ENCODE data around the gene COX10.
"Not testable (repeated sequence)": the region's sequence is repeated elsewhere in the genome, so short reads cannot be mapped to it uniquely, and the experiment has no call there.

The COX10 gene

DNA sequence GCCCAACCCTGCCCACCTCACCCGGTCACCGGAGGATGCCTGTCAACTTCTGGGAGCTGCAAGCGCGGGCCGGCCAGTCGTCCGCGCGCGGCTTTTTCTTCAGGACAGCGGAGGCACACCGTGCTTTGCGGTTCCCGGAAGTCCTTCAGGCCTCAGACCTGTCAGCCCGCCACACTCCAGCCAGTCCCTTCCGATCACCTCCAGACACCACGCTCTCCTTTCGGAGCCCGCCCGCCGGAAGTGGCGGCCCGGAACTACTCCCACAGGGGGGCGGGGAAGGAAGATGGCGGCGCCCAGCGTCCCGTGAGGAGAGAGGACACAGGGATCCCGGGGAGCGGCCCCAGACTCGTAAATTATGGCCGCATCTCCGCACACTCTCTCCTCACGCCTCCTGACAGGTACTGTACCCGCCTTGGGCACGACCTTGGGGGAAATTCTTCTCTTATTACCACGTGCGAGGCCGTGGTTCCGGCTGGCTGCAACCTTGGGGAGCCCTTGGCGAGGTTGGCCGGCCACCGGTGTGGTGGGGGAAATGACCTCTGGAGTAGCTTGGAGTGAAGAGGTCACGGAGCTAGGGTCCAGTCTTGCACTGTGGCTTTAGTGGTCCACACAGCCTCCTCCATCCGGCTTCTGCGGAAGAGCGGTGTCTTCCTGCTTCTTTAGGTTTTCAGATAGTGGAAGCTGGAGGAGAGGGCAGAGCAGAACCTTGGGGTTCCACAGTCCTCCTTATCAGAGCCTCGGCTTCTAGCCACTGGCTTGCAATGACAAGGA, at the start of gene COX10:
TSS of gene COX10 (plus strand) at position 254 of the 771 bp plus-strand sequence. CDS start at position 356, 102 bp downstream.
- DNase-seq (ENCODE audit: low read depth), result peak; percentile 74

DNA sequence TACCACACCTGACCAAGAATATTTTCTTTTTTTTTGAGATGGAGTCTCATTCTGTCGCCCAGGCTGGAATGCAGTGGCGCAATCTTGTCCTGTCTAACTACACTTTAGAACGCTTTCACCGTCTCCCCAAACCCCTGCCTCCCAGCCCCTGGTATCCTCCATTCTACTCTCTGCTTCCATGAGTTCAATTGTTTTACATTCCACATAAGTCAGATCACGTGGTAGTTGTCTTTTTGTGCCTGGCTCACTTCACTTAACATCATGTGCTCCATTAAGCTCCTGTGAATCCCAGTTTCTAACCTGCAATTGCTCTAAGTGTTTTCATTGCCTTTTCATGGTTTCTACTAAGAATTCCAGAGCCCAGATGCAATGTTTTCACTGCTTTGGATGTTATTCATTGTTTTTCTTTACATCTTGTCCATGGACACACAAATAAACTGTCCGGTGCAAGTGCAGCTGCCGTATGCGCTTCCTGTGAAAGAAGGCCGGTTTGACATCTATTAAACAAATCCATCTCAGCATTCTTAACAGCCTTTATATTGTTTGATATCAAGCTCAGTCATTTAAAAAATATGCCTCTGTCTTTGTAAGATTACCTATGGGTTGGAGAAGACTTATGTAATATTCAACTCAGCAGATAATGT, 47.5 kb upstream of the COX10 start:
- not testable (repeated sequence) for DNase-seq (ENCODE audit: low read depth)

DNA sequence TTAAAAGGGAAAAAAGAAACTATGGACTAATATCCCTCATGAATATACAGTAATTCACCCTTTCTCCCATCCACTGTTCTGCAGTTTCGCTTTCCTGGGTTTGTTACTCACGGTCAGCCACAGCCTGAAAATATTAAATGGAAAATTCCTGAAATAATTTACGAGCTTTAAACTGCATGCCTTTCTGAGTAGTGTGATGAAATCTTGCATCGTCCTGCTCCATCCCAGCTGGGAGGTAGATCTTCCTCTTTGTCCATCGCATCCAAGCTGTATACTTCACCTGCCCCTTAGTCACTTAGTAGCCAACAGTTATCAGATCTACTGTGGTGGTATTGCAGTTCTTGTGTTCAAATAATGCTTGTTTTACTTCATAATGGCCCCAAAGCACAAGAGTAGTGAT, 39.5 kb upstream of the COX10 start:
- not testable (repeated sequence) for DNase-seq (ENCODE audit: low read depth)

DNA sequence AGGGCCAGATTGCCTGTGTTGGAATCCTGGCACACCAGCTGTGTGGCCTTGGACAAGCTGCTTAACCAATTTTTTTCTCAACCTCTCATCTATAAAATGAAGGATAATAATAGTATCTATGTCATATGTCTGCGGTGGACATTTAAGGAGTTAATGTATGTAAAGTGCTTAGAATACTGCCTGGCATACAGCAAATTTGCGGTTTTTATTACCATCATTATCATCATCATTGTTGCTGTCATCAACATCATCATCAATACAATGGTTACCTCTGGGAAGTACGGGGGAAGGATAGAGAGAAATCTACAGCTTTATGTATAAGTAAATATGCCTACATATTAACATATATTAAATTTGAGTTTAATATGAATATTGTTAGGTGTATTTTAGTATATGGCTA, 37.1 kb upstream of the COX10 start:
- no peak for DNase-seq (ENCODE audit: low read depth)

DNA sequence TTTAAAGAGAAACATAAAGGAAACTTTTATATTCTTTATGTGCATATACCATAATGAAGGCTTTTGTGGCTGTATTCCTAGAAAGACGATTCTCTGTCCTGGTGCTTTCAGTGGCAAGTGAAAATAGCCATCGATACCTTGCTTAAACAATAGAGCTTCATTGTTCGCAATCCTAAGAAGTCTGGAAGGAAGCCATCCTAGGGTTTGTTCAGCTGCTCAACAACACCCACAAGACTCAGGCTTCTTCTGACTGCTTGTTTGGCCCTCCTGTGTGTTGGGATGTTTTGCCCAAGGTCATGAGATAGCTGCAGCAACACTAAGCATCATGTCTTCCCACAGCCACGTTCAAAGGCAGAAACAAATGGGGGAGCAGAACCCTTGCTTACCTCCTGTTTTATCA, 36.1 kb upstream of the COX10 start:
- DNase-seq (ENCODE audit: low read depth), result no peak

DNA sequence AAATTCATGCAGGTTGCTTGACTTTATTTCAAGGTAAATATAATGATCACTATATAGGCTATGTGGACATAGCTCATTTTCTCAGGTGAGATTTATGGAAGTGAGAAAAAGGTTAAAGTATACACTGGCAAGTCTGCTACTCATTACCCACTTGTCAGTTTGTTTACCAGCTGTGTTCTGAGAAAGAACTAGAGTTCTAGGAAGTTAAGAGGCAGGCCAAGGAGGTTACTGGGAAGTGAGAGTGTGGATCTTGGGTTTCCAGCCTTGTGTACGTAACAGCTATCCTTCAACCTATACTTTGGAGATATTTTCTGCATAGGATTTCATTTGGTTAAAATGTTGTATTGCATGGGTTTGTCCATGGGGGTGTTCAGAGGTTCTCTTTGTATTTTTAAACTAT, 31.9 kb upstream of the COX10 start:
- DNase-seq (ENCODE audit: low read depth), result no peak

DNA sequence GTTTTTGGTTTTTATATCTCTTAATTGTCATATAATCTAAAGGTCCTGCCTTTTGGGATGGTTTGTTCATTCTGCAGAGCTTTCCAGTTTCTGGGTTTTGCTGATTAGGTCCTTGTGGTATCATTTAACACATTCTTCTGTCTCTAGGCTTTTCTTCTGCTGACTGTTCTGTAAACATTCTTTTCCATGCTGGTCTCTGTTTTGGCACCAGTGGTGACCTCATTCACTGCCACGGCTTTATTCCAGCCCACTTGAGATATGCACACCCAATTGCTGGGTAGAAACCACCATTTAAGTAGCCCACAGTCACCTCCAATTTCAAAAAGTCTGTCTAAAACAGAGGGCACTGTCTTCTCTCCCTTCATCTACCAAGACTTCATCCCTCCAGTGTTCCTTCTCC, 31.1 kb upstream of the COX10 start:
- DNase-seq (ENCODE audit: low read depth), result no peak

DNA sequence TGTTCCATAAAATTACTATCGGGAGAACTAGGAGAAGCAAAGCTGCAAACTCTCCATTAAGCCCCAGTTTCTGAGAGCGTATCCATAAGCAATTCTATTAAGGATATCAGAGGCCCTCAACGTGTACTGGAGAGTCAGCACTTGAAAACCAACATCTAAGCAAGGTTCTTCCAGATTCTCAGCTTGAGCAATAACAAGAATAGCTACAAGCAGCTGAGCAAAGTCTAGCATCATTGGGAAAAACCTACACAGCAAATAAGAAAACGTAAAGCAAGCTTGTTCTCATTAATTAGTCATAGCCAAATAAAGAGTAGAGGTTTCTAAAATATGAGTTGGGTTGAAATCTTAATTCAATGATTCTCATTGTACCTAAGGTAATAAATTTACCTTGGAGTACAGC, 26.9 kb upstream of the COX10 start:
- DNase-seq (ENCODE audit: low read depth), result no peak

DNA sequence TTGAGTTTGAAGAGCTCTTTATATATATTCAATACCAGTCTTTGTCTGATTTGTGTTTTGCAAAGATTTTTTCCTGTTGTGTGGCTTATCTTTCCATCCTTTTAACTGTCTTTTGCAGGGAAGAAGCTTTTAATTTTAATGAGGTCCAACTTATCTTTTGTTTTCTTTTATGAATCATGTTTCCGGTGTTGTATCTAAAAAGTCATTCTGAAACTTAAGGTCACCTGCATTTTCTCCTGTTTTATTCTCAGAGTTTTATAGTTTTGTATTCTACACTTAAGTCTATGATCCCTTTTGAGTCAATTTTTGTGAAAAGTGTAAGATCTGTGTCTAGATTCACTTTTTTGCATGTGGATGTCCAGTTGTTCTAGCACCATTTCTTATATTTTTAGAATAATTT, 24.6 kb upstream of the COX10 start:
- no peak for DNase-seq (ENCODE audit: low read depth)

DNA sequence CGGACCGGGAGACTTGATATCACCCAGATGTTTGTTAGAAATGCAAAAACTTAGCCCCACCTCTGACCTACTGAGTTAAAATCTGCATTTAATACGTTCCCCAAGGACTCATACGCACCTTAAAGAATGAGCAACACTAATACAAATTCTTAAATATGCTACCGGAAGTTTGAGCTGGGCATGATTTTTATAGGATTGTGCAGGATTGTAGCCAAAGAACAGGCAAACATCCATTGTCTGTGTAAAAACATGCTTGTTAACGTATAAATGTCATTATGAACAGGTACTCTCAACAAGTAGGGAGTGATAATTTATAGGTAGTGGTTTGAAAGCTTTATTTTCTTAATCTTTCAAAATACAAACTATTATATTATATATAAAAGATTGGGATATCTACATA, 22.3 kb upstream of the COX10 start:
- no peak for DNase-seq (ENCODE audit: low read depth)

DNA sequence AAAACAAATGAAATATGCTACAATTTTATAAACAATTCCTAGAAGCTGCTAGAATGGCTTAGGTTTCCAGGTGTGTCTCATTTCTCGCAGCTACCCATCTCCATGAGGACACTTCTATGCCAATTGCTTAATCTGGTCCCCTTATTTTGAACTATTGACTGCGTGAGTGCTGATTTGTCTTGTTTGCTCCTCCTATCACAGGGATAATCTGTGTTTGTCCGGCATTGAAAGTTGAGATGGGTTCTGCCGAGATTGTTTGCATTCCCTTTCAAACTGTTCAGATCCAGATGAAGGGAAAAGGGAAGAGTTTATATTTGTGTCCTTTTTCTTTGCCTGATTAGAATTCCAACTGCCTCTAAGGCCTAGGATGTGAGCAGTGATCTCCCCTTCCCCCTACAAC, 21.7 kb upstream of the COX10 start:
- no peak for DNase-seq (ENCODE audit: low read depth)

DNA sequence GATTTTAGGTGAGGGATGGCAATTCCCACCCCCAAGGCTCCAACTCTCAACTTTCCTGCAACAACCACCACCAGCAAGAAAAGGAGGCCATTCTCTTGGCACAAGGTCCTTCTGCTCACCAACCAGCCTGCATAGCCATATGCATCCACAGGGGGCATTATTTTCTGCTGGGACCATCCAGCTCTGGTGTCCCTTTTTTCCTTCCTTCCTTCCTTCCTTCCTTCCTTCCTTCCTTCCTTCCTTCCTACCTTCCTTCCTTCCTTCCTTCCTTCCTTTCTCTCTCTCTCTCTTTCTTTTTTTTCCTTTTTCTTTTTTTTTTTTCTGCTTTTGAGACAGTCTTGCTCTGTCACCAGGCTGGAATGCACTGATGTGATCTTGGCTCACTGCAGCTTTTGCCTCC, 21.1 kb upstream of the COX10 start:
- no peak for DNase-seq (ENCODE audit: low read depth)

DNA sequence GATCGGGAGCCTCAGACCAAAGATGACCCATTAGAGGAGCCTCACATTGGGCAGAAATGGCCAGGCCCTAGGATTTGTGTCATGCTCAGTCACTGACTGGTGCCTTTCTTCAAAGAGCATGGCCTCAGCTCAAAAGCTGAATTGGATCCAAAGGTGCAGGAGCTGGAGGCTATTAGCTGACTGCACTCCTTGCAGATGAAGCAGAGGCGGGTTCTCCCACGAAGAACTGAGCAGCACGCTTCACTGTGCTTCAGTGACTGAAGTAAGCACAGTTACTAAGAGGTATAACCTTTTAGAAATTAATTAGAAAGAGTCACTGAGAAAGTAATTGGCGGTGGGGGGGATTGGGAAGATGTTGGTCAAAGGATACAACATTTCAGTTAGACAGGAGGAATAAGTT, 18.7 kb upstream of the COX10 start:
- DNase-seq (ENCODE audit: low read depth), result no peak

DNA sequence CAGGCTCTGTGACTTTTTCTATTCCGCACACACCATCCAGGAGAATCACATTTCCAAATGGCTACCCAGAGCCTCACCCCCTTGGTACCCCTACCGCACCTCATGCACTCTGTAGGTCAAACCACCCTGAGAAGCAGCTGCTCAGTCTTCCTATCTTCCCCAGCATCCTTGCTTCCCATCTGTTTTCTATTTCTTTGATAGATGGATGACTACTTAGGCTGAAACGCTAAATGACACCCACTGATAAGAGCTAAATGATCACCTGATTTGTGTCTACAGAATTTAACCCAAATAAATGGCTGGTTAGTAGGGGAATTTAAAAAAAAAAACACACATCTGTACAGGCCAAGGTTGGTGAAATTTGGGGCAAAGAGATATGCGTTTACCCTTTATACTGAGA, 17.6 kb upstream of the COX10 start:
- no peak for DNase-seq (ENCODE audit: low read depth)

DNA sequence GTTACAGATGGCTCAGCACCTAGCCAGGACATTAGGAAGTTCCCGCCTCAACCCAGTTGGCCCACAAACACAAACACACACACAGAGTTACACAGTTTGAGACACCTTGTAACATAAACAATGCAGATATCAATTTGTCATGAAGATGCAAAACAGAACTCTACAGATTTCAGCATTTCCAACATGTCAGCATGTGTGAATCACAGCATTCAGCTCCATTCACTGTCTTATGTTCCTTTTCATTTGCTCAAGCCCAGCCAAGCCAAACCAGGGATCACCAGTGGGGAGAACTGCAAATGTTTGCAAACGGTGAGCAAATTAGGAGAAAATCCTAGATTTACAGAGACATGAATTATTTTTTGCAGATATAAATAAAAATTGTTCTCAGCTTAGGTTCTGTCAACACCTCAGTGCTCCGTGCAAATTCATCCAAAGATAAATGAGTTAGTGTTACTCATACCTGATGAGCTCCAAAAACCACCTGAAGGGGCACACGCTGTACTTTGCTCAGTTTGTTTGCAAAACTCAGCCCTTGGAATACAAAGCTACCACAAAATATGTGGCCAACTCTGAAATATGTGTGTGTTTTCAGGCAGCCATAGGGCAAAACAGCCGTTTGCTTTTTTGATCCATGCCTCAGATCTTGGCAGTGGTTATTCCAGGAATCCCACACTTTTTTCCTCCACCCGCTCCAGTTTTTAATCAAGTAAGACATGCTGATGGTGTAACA, 16.3 kb upstream of the COX10 start:
- DNase-seq (ENCODE audit: low read depth), result no peak

DNA sequence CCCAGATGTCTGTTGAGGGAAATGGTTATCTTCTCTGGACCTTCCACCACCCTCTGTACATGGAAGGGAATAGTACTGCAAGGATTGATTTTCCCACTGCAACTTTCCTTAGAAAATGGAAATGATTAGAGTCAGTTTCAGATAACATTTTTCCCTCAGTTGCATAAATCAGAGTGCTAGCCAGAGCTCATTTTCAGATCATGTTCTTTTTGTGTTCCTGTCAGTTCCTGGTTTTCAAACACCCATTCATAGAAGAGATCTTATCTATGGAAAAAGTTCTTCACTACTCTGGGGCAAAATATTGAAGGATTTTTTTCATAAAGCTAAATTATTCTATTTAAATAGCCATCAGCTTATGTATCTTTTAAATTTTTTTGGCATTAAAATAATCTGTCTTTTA, 11.7 kb upstream of the COX10 start:
- no peak for DNase-seq (ENCODE audit: low read depth)

DNA sequence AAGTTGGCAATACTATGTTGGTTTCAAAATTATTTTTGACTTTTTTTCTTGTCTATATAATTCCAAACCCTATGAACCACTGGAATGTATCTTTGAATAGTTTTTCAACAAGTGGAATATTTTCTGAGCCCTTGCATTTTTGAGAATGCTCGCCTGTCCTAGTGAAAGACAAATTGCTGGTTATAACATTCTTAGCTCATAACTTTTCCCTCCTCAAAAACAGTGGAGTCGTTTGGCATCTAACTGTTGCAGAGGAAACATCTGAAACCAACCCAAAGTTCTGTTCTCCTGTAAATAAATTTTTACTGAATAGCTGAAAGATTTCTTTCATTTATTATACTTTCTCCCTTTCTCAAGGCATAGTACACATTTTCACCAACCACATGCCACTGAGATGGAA, 11.3 kb upstream of the COX10 start:
- DNase-seq (ENCODE audit: low read depth), result no peak

DNA sequence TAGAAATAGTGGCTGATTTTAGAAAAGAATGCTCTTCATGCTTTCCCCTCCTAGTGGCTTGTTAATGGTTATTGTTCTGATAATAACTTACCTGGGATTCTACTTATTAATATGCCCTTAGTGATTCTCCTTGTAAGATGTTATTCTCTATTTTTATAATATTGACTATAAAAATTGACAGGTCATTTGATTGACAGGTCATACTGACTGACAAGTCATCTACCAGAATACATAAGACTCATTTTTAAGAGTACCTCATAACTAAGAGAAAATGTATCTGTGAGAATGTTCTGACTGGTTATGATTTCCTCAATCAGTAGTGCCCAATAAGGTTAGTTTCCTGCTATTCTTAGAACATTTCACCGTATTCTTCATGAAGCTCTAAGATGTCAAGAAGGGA, 8.6 kb upstream of the COX10 start:
- DNase-seq (ENCODE audit: low read depth), result no peak

DNA sequence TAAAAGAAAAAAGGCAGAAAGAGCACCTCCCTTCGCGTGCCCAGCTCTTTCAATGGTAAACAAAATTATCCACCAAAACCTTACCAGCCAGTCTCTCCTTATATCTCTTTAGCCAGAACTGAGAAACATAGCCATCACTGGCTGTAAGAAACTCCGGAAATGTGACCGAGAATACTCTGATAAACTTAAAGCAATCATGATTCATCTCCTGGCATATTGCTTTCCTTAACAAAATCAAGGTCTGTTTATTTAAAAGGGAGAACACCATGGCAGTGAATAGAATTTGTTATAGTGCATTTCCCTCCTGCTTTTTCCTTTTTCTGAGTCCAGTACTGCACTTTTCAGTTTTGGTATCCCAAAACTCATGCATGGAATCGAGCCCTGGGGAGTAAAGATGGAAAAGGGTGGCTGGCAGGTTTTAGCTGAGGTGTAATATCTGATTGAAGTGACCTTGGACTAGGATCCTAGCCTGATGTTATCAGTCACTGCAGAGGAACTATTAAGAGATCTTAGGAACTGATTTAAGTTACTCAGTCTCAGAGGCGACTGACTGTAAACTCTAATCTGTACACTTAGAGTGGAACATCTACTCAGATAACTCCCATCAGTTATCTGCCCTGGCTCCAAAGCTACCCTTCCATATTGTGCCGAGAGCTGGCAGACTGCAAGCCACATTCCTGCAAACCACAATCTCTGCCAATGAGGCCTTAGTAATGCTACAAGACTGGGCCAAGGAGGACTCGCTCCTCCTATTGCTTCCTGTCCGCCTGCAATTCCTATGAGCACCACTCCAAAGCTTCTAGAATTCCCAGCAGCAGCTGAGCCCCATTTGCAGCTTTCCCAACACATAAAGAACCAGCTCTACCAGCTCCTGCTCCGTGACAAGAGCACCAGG, 7.4 kb upstream of the COX10 start:
- no peak for DNase-seq (ENCODE audit: low read depth)

DNA sequence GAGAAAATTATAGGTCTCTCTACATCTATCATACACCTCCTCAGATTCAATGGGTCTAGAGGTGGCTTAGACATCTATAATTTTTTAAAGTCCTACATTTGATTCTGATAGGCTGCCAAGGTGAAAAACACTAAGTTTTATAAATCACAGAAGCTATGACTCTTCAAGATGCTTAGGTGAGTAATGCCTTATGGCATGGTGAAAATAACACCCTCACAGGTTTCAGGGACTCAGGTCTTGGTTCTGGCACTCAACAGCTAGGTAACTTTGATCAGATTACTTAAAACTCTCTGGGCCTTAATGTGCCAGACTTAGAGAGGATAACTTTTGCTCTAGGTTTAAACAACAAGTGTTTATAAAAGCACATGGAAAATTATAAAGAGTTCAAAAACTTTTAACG, 2.0 kb upstream of the COX10 start:
- no peak for DNase-seq (ENCODE audit: low read depth)

DNA sequence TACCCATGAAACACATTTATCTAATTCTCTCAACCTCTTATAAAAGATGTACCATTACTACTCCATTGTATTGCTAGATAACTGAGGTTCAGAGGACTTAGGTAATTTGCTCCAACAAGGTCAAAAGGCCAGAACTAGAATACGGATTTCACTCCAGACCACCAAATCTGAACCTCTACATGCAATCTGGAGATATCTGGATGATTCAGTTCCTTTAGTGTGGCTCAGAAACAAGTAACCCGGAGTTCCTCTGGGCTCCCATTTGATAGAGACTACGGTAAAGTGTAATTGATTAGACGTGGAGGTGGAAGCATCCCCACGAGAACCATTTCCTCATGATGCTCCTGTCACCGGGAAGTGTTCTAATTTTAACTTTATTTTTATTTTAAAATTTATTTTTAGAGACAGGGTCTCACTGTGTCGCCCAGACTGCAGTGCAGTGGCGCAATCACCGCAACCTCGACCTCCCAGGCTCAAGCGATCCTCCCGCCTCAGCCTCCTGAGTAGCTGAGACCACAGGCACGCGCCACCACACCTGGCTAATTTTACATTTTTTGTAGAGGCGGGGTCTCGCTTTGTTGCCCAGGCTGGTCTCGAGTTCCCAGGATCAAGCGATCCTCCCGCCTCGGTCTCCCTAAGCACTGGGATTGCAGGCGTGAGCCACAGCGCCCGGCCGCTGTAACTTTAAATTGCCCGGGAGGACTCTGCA, 608 bp upstream of the COX10 start:
- no peak for DNase-seq (ENCODE audit: low read depth)

All from stimulated activated CD8-positive, alpha-beta memory T cell treated with anti-CD3 and anti-CD28 coated beads, Interleukin-15, amount 100 ng/mL, for 24 hours (primary cell).